NCI-H1048 (cell line): Measurements from ENCODE around the gene RNF227.
"Not testable (repeated sequence)": the region's sequence is repeated elsewhere in the genome, so short reads cannot be mapped to it uniquely, and the experiment has no call there.

Source experiments
- DNase-seq: peaks from one replicate; lab custom pipeline; 2025; lab: John Stamatoyannopoulos, UW

The RNF227 gene

GRCh38 chr17:7915611-7916384 lies at the start of gene RNF227:
TSS of gene RNF227 (minus strand) at chr17:7916289. CDS start at chr17:7916195, 94 bp downstream.
- peak; percentile 89 for DNase-seq

- no peak for DNase-seq
Measured at GRCh38 chr17:7961421-7961820, 45.3 kb upstream of the RNF227 start.

GRCh38 chr17:7959503-7960253 lies 43.6 kb upstream of the RNF227 start:
- DNase-seq: no peak

- DNase-seq: no peak
Measured at GRCh38 chr17:7956228-7956965, 40.3 kb upstream of the RNF227 start.

- no peak for DNase-seq
Measured at GRCh38 chr17:7955414-7956227, 39.5 kb upstream of the RNF227 start.

- DNase-seq: not testable (repeated sequence)
Measured at GRCh38 chr17:7953266-7953665, 37.2 kb upstream of the RNF227 start.

- DNase-seq: no peak
Measured at GRCh38 chr17:7951143-7951792, 35.2 kb upstream of the RNF227 start.

- no peak for DNase-seq
Measured at GRCh38 chr17:7950578-7950977, 34.5 kb upstream of the RNF227 start.

- DNase-seq: no peak
Measured at GRCh38 chr17:7947651-7948050, 31.6 kb upstream of the RNF227 start.

GRCh38 chr17:7946441-7946840 lies 30.4 kb upstream of the RNF227 start:
- DNase-seq: no peak

- no peak for DNase-seq
Measured at GRCh38 chr17:7945651-7946050, 29.6 kb upstream of the RNF227 start.

GRCh38 chr17:7944326-7944725 lies 28.2 kb upstream of the RNF227 start:
- no peak for DNase-seq

- no peak for DNase-seq
Measured at GRCh38 chr17:7943291-7943690, 27.2 kb upstream of the RNF227 start.

GRCh38 chr17:7940743-7941142 lies 24.7 kb upstream of the RNF227 start:
- DNase-seq: no peak

- DNase-seq: no peak
Measured at GRCh38 chr17:7940034-7940433, 23.9 kb upstream of the RNF227 start.

GRCh38 chr17:7935859-7936258 lies 19.8 kb upstream of the RNF227 start:
- DNase-seq: no peak

- no peak for DNase-seq
Measured at GRCh38 chr17:7932949-7933348, 16.9 kb upstream of the RNF227 start.

- DNase-seq: no peak
Measured at GRCh38 chr17:7932483-7932891, 16.4 kb upstream of the RNF227 start.

GRCh38 chr17:7931709-7932482 lies 15.8 kb upstream of the RNF227 start, which contains the start of the genes CNTROB and TRAPPC1:
TSS of gene CNTROB (plus strand) at chr17:7932206. CDS start at chr17:7933080, 874 bp downstream.
TSS of gene TRAPPC1 (minus strand) at chr17:7931946. CDS start at chr17:7931829, 117 bp downstream.
- DNase-seq: peak; percentile 97
